Measurements from ENCODE around the gene MACROH2A1.

Gene MACROH2A1

DNA sequence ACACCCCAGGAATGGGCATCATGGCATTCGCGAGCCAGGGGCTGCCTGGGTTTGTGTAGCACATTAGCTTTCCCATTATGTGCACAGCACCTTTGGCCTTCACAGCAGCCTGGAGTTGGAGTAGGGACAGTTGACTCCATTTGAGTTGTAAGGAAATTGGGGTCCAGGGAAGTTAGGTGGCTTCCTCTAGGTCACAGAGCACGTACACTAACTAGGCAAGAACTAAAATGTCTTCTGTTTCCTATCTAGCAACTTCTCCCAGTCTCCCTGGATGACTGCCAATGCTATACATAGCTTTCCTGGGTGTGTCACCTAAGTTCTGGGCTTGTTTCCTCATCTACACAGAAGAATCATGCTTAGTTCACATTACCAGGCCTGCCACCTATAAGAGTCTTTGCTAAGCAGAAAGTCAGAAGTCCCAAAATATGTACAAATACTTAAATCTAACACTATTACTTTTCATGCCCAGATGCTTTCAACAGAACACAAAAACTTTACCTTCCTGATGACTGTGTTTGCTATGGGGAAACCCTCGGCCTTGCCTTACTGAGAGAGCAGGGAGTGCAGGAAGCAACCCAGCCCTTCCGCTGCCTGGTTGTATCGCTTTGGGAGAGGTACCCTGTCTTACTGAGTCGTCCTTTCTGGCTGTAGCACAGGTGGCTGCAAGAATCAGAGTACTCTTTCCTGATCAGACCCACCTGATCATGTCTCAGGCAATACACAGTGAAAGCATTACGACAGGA is 12.0 kb downstream of the MACROH2A1 start:
- TF ChIP-seq, protein P1, sequence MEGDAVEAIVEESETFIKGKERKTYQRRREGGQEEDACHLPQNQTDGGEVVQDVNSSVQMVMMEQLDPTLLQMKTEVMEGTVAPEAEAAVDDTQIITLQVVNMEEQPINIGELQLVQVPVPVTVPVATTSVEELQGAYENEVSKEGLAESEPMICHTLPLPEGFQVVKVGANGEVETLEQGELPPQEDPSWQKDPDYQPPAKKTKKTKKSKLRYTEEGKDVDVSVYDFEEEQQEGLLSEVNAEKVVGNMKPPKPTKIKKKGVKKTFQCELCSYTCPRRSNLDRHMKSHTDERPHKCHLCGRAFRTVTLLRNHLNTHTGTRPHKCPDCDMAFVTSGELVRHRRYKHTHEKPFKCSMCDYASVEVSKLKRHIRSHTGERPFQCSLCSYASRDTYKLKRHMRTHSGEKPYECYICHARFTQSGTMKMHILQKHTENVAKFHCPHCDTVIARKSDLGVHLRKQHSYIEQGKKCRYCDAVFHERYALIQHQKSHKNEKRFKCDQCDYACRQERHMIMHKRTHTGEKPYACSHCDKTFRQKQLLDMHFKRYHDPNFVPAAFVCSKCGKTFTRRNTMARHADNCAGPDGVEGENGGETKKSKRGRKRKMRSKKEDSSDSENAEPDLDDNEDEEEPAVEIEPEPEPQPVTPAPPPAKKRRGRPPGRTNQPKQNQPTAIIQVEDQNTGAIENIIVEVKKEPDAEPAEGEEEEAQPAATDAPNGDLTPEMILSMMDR (IDR thresholded peaks at IDR 0.05; ENCODE audit: low read depth, low read length): no peak
- no peaks in the 10 kb centered on the region for H3K27me3 ChIP-seq
- H3K36me3 ChIP-seq: peaks cover 68% of the 10 kb centered on the region
- DNase-seq: no peak
- H3K4me1 ChIP-seq: no peaks in the 10 kb centered on the region
- H3K9me3 ChIP-seq: no peaks in the 10 kb centered on the region
- H3K4me3 ChIP-seq (ENCODE audit: low read depth, low read length): no peak overlapping the region

DNA sequence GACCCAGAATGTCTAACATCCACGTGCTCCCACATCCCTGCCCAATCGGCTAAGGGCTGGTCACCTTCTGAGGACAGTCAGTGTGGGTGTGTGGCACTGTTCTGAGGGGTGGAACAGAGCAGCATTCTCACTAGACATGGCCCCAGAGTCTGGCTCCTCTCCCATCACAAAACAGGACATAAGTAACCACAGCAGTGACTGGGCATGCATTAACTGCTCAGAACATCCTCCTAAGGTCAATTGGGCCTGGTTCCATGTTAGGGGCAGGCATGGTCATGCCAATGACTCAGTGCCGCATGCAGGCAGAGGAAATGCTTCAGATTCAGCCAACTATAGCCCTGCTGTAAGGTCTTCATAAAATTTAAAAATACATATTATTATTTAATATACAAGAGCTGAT is 12.9 kb downstream of the MACROH2A1 start:
- TF ChIP-seq, protein P1 (IDR thresholded peaks at IDR 0.05; ENCODE audit: low read depth, low read length): no peak
- H3K4me3 ChIP-seq (ENCODE audit: low read depth, low read length): no peak overlapping the region
- H3K36me3 ChIP-seq: peaks cover 78% of the 10 kb centered on the region
- H3K9me3 ChIP-seq: no peaks in the 10 kb centered on the region
- H3K27me3 ChIP-seq: no peaks in the 10 kb centered on the region
- H3K4me1 ChIP-seq: no peaks in the 10 kb centered on the region
- DNase-seq: no peak

DNA sequence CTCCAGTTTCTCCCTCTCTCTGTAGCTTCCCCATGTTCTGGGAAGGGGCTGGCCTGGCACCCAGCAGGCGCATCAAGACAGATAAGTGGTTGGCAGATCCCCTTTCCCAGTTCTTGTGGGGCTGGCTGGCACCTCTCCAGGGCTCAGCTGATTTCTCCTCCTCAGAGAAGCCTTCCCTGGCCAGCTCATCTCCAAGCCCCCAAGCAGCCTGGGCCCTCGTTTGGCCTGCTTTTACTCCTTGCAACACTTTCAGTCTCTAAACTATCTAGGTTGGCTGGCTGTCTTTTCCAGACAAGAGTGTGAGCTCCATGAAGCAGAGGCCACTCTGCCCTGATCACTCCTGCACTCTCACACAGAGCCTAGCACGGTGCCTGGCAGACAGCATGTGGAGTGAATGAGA is 13.5 kb downstream of the MACROH2A1 start:
- no peaks in the 10 kb centered on the region for H3K9me3 ChIP-seq
- H3K27me3 ChIP-seq: no peaks in the 10 kb centered on the region
- no peak for DNase-seq
- no peak overlapping the region for H3K4me3 ChIP-seq (ENCODE audit: low read depth, low read length)
- peaks cover 82% of the 10 kb centered on the region for H3K36me3 ChIP-seq
- no peaks in the 10 kb centered on the region for H3K4me1 ChIP-seq
- TF ChIP-seq, protein P1 (IDR thresholded peaks at IDR 0.05; ENCODE audit: low read depth, low read length): no peak

DNA sequence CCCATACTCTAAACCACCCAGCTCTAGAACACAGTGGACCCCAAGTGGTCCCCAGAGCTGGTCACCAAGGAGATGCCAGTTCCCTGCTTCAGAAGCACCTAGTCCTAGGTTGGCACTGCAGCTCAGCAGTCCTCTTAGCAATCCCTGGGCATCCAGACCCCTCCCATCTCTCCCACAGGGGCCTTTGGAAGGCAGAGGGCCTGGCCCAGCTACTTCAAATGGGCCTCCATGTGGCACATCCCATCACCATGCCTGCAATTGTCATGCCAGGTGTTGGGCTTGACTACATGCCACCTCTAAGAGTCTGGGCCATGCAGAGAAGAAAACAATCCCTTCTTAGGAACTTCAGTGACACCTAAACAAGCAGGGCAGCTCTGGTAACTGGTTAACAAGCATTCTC is 14.1 kb downstream of the MACROH2A1 start:
- Histone ChIP-seq H3K9me3 (no peaks in the 10 kb centered on the region), H3K27me3 (no peaks in the 10 kb centered on the region), H3K4me1 (no peaks in the 10 kb centered on the region), H3K4me3 (ENCODE audit: low read depth, low read length) (no peak overlapping the region), H3K36me3 (peaks cover 85% of the 10 kb centered on the region)
- DNase-seq: no peak
- TF ChIP-seq, protein P1 (IDR thresholded peaks at IDR 0.05; ENCODE audit: low read depth, low read length): no peak

DNA sequence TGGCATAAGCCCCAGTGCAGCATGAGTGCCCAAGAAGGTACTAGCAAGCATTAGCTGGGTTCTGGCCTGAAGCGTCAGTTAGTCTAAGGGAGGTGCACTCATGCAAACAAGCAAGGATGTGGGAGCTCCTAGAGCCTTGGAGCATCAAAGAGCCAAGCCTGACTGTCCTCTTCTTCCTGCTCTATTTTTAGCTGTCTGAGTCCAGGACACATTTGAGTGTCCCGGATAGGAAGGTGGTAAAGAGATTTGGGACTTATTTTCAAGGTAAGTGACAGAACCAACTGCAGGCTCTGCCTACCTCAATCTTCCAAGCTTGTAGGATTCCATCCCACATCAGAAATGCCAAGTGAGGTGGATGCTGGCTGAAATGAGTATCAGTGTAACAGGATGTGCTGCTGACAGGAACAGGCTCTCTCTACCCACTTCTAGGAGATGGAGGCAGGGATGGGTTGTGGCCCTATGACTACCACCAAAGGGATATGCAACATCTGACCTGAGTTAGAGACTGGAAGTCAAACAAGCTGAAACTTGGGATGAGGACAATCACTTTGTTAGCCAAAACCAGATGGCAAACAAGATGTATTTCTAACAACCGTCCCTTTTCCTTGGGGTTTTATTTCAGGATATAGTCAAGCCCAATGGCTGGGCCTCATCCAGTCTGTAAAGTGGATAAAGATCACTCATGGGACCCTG is 15.1 kb downstream of the MACROH2A1 start:
- H3K4me3 ChIP-seq (ENCODE audit: low read depth, low read length): no peak overlapping the region
- TF ChIP-seq, protein P1 (IDR thresholded peaks at IDR 0.05; ENCODE audit: low read depth, low read length): no peak
- H3K27me3 ChIP-seq: no peaks in the 10 kb centered on the region
- no peaks in the 10 kb centered on the region for H3K4me1 ChIP-seq
- DNase-seq: no peak
- H3K36me3 ChIP-seq: peaks cover 88% of the 10 kb centered on the region
- no peaks in the 10 kb centered on the region for H3K9me3 ChIP-seq

DNA sequence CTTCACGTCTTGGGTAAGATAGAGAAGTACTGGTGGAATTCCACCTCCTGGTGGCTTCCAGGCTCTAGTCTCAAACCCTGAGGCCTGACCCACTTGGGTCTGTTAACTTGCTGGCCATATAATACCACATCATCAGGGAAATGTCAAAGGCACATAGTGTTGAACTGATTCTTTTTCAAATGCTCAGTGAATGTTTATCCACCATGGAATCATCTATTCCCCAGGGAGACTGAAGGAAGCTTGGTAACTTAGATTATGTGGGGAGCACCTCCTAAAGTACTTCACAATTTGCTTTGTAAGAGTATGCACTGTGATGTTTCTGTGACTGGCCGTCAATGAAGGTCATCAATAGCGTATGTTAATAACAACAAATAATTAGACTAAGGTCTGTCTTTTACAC is 16.1 kb downstream of the MACROH2A1 start:
- H3K27me3 ChIP-seq: no peaks in the 10 kb centered on the region
- H3K4me1 ChIP-seq: no peaks in the 10 kb centered on the region
- TF ChIP-seq, protein P1 (IDR thresholded peaks at IDR 0.05; ENCODE audit: low read depth, low read length): no peak
- H3K4me3 ChIP-seq (ENCODE audit: low read depth, low read length): no peak overlapping the region
- H3K9me3 ChIP-seq: no peaks in the 10 kb centered on the region
- no peak for DNase-seq
- H3K36me3 ChIP-seq: peaks cover 89% of the 10 kb centered on the region

Data from BE2C (cell line).